A549 (cell line): ENCODE measurements around the gene SMARCD1.

ENCODE experiments used
- BHLHE40 ChIP-seq: IDR thresholded peaks from 2 replicates; pipeline ENCODE4 v1.6.1; 2012; ENCODE audit warnings: low read depth, low read length, inconsistent platforms
- CHD2 ChIP-seq: fragments of 150-350 bp; IDR thresholded peaks from 2 replicates; pipeline ENCODE4 v1.6.1; 2014; ENCODE audit warnings: low read length; ENCODE audit not compliant: partially characterized antibody
- CTCF ChIP-seq: fragments of >200 bp; sonication (Bioruptor Twin); formaldehyde crosslinking; IDR thresholded peaks from 3 replicates; pipeline ENCODE4 v1.5.1; 2016
- EP300 ChIP-seq, 2 experiments: fragments of >200 bp; sonication (Bioruptor Twin); formaldehyde crosslinking; IDR thresholded peaks; 2 replicates in 1 of 2; 3 replicates in 1 of 2; pipeline ENCODE4 v1.6.1; 2016 to 2017
- JUN ChIP-seq, 2 experiments: fragments of >200 bp; sonication (Bioruptor Twin); formaldehyde crosslinking; IDR thresholded peaks; 2 replicates in 1 of 2; 3 replicates in 1 of 2; pipeline ENCODE4 v1.6.1; 2016 to 2017
- JUNB ChIP-seq: fragments of >200 bp; sonication (Bioruptor Twin); formaldehyde crosslinking; IDR thresholded peaks from 2 replicates; pipeline ENCODE4 v1.6.1; 2016
- KDM1A ChIP-seq: fragments of 200-600 bp; sonication (generic); IDR thresholded peaks from 2 replicates; pipeline ENCODE4 v1.6.1; 2016; ENCODE audit warnings: low read depth, mild to moderate bottlenecking
- MAX ChIP-seq: IDR thresholded peaks from 2 replicates; pipeline ENCODE4 v1.6.1; 2012
- PBX3 ChIP-seq: IDR thresholded peaks from 2 replicates; pipeline ENCODE4 v1.6.1; 2012
- POLR2A ChIP-seq: IDR thresholded peaks from 2 replicates; pipeline ENCODE4 v1.6.1; 2012; ENCODE audit warnings: mild to moderate bottlenecking, low read length
- TP53 ChIP-seq: fragments of 250-450 bp; sonication (Bioruptor Pico); IDR thresholded peaks from 2 replicates; pipeline ENCODE4 v1.5.0; 2021; ENCODE audit warnings: mild to moderate bottlenecking, moderate library complexity
- USF2 ChIP-seq: fragments of 450-650 bp; IDR thresholded peaks from 2 replicates; pipeline ENCODE4 v1.6.1; 2014; ENCODE audit warnings: antibody characterized with exemption
- ZC3H11A ChIP-seq: fragments of 450-650 bp; IDR thresholded peaks from 2 replicates; pipeline ENCODE4 v1.6.1; 2014; ENCODE audit warnings: antibody characterized with exemption, mild to moderate bottlenecking

GRCh38 chr12:50043854-50044253, 41.3 kb upstream of the SMARCD1 start:
- TF ChIP-seq KDM1A (no peak), JUNB (no peak), CHD2 (no peak), MAX (no peak), USF2 (no peak), JUN (IDR thresholded peaks at IDR 0.05) (no peak), CTCF (no peak), ZC3H11A (no peak), PBX3 (no peak), EP300 (IDR thresholded peaks at IDR 0.05) (no peak), TP53 (CRISPR knock-in tag) (no peak), POLR2A (no peak), BHLHE40 (no peak)
